GM12874 (cell line): ENCODE results near the gene HOXC9.

Experiments used
- CTCF ChIP-seq: IDR thresholded peaks from 2 replicates; pipeline ENCODE4 v1.5.1; 2011; ENCODE audit warnings: low read depth, mild to moderate bottlenecking, control low read depth, low read length, moderate library complexity; ENCODE audit not compliant: insufficient read depth

The HOXC9 gene

GRCh38 chr12:53974084-53975063, 25.6 kb upstream of the HOXC9 start, which contains the start of gene HOTAIR:
Gene HOTAIR, minus strand, starts transcription at chr12:53974954.
- no peak for TF ChIP-seq CTCF

- TF ChIP-seq CTCF, result no peak
Measured at GRCh38 chr12:53975064-53975471, 24.9 kb upstream of the HOXC9 start.

- no peak for TF ChIP-seq CTCF
Measured at GRCh38 chr12:53975479-53976152, 24.3 kb upstream of the HOXC9 start.

- TF ChIP-seq CTCF, result no peak
Measured at GRCh38 chr12:53976172-53976822, 23.7 kb upstream of the HOXC9 start.

GRCh38 chr12:53976823-53977595, 23.0 kb upstream of the HOXC9 start:
- TF ChIP-seq CTCF, result no peak

GRCh38 chr12:53977596-53978445, 22.1 kb upstream of the HOXC9 start:
- no peak for TF ChIP-seq CTCF
